MG63 (cell line): Measurements from ENCODE around the gene MCM3AP. TPM values are rescaled to one million over a fixed set of nuclear protein-coding genes. Genes with fewer than 3 reads are reported as not detected.

Experiments used
- DNase-seq: peaks from one replicate; pipeline ENCODE4 v3.0.0-alpha.2; 2020
- H3K27me3 ChIP-seq: fragments of 250-450 bp; sonication (Bioruptor Pico); 2 replicates; pipeline ENCODE4 v1.5.1; 2020; ENCODE audit warnings: mild to moderate bottlenecking, moderate library complexity
- H3K36me3 ChIP-seq: fragments of 250-450 bp; sonication (Bioruptor Pico); 2 replicates; pipeline ENCODE4 v1.5.1; 2020; ENCODE audit warnings: mild to moderate bottlenecking, moderate library complexity
- H3K4me3 ChIP-seq: fragments of 250-450 bp; sonication (Bioruptor Pico); 2 replicates; pipeline ENCODE4 v1.5.1; 2020; ENCODE audit warnings: mild to moderate bottlenecking, moderate library complexity
- H3K9me3 ChIP-seq: fragments of 250-450 bp; sonication (Bioruptor Pico); 2 replicates; pipeline ENCODE4 v1.5.1; 2020; ENCODE audit warnings: mild to moderate bottlenecking, moderate library complexity
- total RNA-seq: library from RNA; depleted of rRNA; stranded (reverse); fragments of >200 nt; shearing (Covaris generic); gene quantifications from 2 replicates; pipeline ENCODE4 v1.2.3, GENCODE V29; 2014; ENCODE audit warnings: low replicate concordance; rRNA removed

Gene MCM3AP
- total RNA-seq, 1 experiment from 2014 or later = 76.0 TPM

GRCh38 chr21:46191257-46191685 is 94.1 kb downstream of the MCM3AP start:
- H3K4me3 ChIP-seq = no peak overlapping the region
- DNase-seq = peak; percentile 87
- H3K9me3 ChIP-seq = no peaks in the 10 kb centered on the region
- peaks cover 42% of the 10 kb centered on the region for H3K36me3 ChIP-seq
- no peaks in the 10 kb centered on the region for H3K27me3 ChIP-seq

DNA sequence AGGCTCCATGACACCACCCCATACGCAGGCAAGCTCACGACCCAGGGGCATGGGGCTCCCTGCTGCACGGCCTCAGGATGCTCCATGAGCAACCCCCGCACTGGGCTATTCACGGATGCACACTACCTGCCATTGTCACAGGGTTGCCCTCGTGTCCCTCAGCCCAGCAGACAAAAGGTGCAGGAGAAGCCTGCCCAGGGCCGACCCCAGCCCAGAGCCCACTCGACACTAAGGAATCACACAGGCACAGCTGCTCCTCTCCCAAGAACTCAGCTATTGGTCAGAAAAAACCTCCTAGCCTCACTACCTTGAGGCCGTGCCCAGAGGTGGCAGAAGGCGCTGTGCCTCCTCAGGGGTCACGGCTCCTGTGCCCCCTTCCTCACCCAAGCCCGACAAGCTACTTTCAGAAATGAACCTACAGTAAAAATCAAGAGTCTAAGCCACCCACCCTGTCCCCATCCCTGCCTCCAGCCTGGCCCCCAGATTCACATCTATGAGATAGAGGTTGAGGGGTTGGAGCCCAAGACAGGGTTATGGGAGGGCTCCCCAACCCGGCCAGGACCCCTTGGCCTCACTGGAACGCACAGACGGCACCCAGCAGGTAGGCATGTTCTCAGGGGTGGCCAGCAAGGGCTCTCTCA is 94.8 kb downstream of the MCM3AP start:
- H3K36me3 ChIP-seq = peaks cover 35% of the 10 kb centered on the region
- H3K27me3 ChIP-seq = no peaks in the 10 kb centered on the region
- no peak overlapping the region for H3K4me3 ChIP-seq
- no peaks in the 10 kb centered on the region for H3K9me3 ChIP-seq
- no peak for DNase-seq

DNA sequence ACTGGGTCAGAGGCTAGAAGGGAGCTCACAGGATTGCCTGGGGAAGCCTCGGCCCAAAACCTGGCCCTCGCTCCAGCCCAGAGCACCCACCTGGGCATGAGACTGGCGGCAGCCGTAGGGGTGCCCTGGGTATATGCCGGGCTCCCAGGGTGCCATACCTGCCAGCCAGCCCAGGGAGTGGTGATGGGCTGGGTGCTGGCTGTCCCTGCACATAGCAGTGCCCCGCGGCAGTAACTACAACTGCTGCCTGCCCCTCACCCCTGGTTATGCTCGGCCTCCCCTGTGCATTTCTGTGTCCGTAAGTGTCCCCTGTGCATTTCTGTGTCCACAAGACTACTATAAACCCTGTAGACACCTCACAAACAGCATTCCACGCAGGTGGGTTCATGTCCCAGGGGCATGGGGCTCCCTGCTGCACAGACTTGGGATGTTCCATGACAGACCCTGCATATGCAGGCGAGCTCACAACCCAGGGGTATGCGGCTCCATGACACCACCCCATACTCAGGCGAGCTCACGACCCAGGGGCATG is 95.4 kb downstream of the MCM3AP start:
- Histone ChIP-seq H3K27me3 (no peaks in the 10 kb centered on the region), H3K36me3 (peaks cover 30% of the 10 kb centered on the region), H3K4me3 (no peak overlapping the region), H3K9me3 (no peaks in the 10 kb centered on the region)
- DNase-seq = no peak

- peaks cover 24% of the 10 kb centered on the region for H3K36me3 ChIP-seq
- no peaks in the 10 kb centered on the region for H3K9me3 ChIP-seq
- no peak overlapping the region for H3K4me3 ChIP-seq
- no peaks in the 10 kb centered on the region for H3K27me3 ChIP-seq
- DNase-seq = no peak
Observed at GRCh38 chr21:46189213-46189958, 96.0 kb downstream of the MCM3AP start.

- Histone ChIP-seq H3K4me3 (no peak overlapping the region), H3K36me3 (peaks cover 18% of the 10 kb centered on the region), H3K27me3 (no peaks in the 10 kb centered on the region), H3K9me3 (no peaks in the 10 kb centered on the region)
- DNase-seq = no peak
Observed at GRCh38 chr21:46188226-46189212, 96.9 kb downstream of the MCM3AP start.

DNA sequence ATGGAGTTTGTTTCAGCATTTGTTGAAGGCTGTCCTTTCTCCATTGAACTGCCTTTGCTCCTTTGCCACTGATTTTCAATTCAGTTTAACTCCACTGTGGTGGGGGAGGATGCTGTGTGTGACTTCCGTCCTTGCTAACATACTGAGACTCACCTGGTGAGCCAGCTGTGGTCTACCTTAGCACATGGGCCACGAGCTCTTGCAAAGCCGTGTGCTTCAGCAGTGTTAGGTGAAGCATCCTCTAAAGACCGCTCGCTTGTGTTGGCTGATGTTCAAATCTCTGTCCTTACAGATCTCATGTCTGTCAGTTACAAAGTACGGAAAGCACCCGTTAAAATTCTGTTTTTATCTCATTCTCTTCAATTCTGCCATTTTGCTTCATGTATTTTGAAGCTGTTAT is 97.6 kb downstream of the MCM3AP start:
- no peak for DNase-seq
- Histone ChIP-seq H3K27me3 (no peaks in the 10 kb centered on the region), H3K9me3 (no peaks in the 10 kb centered on the region), H3K4me3 (no peak overlapping the region), H3K36me3 (peaks cover 18% of the 10 kb centered on the region)

- Histone ChIP-seq H3K4me3 (no peak overlapping the region), H3K36me3 (peaks cover 18% of the 10 kb centered on the region), H3K9me3 (no peaks in the 10 kb centered on the region), H3K27me3 (no peaks in the 10 kb centered on the region)
- DNase-seq = no peak
Observed at GRCh38 chr21:46187261-46187660, 98.2 kb downstream of the MCM3AP start.

GRCh38 chr21:46185716-46186115 is 99.7 kb downstream of the MCM3AP start:
- no peaks in the 10 kb centered on the region for H3K27me3 ChIP-seq
- no peaks in the 10 kb centered on the region for H3K9me3 ChIP-seq
- H3K4me3 ChIP-seq = peak overlapping the region; percentile 77
- peaks cover 5% of the 10 kb centered on the region for H3K36me3 ChIP-seq
- DNase-seq = no peak

Other genes with a start within 250 kb of the MCM3AP start
- gene COL6A2, start 187.5 kb downstream of the MCM3AP start, total RNA-seq = 949 and 1,198 TPM in 2 replicates
- gene FTCD, start 130.0 kb downstream of the MCM3AP start, total RNA-seq = not detected in 2 replicates
- gene SPATC1L, start 101.2 kb downstream of the MCM3AP start, total RNA-seq = 2.0 and 2.4 TPM in 2 replicates
- 46.6 and 66.7 TPM in 2 replicates for gene LSS, start 56.8 kb downstream of the MCM3AP start, total RNA-seq
- 42.8 and 55.8 TPM in 2 replicates for gene YBEY, start 731 bp upstream of the MCM3AP start, total RNA-seq
- 3.0 and 4.7 TPM in 2 replicates for gene C21orf58, start 38.3 kb upstream of the MCM3AP start, total RNA-seq
- 51.7 and 57.0 TPM in 2 replicates for gene PCNT, start 38.5 kb upstream of the MCM3AP start, total RNA-seq
- 15.9 and 32.1 TPM in 2 replicates for gene DIP2A, start 173.3 kb upstream of the MCM3AP start, total RNA-seq